Fibroblast of the aortic adventitia (primary cell): ENCODE results near the gene RASIP1. TPM values are rescaled to one million over a fixed set of nuclear protein-coding genes. Genes with fewer than 3 reads are reported as not detected.
"Not testable (repeated sequence)": the region's sequence is repeated elsewhere in the genome, so short reads cannot be mapped to it uniquely, and the experiment has no call there.

ENCODE experiments used
- DNase-seq: peaks from one replicate; pipeline ENCODE4 v3.0.0-alpha.2; 2010; ENCODE audit warnings: low read depth
- H3K4me3 ChIP-seq: 2 replicates; pipeline ENCODE4 v1.5.1; 2011; ENCODE audit warnings: low read depth, mild to moderate bottlenecking, control low read depth, low read length, moderate library complexity
- total RNA-seq: library from RNA; depleted of rRNA; stranded (reverse); fragments of >200 nt; gene quantifications from 2 replicates; pipeline ENCODE4 v1.2.3, GENCODE V29; 2012; ENCODE audit warnings: low replicate concordance
- TF ChIP-seq, protein P1 (sequence below): IDR thresholded peaks from 2 replicates; pipeline ENCODE4 v1.5.1; 2011; ENCODE audit warnings: mild to moderate bottlenecking, low read length, control low read depth, inconsistent platforms; ENCODE audit not compliant: insufficient read depth

Gene RASIP1, protein sequence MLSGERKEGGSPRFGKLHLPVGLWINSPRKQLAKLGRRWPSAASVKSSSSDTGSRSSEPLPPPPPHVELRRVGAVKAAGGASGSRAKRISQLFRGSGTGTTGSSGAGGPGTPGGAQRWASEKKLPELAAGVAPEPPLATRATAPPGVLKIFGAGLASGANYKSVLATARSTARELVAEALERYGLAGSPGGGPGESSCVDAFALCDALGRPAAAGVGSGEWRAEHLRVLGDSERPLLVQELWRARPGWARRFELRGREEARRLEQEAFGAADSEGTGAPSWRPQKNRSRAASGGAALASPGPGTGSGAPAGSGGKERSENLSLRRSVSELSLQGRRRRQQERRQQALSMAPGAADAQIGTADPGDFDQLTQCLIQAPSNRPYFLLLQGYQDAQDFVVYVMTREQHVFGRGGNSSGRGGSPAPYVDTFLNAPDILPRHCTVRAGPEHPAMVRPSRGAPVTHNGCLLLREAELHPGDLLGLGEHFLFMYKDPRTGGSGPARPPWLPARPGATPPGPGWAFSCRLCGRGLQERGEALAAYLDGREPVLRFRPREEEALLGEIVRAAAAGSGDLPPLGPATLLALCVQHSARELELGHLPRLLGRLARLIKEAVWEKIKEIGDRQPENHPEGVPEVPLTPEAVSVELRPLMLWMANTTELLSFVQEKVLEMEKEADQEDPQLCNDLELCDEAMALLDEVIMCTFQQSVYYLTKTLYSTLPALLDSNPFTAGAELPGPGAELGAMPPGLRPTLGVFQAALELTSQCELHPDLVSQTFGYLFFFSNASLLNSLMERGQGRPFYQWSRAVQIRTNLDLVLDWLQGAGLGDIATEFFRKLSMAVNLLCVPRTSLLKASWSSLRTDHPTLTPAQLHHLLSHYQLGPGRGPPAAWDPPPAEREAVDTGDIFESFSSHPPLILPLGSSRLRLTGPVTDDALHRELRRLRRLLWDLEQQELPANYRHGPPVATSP
- 0.16 and 0.45 TPM in 2 replicates for total RNA-seq

DNA sequence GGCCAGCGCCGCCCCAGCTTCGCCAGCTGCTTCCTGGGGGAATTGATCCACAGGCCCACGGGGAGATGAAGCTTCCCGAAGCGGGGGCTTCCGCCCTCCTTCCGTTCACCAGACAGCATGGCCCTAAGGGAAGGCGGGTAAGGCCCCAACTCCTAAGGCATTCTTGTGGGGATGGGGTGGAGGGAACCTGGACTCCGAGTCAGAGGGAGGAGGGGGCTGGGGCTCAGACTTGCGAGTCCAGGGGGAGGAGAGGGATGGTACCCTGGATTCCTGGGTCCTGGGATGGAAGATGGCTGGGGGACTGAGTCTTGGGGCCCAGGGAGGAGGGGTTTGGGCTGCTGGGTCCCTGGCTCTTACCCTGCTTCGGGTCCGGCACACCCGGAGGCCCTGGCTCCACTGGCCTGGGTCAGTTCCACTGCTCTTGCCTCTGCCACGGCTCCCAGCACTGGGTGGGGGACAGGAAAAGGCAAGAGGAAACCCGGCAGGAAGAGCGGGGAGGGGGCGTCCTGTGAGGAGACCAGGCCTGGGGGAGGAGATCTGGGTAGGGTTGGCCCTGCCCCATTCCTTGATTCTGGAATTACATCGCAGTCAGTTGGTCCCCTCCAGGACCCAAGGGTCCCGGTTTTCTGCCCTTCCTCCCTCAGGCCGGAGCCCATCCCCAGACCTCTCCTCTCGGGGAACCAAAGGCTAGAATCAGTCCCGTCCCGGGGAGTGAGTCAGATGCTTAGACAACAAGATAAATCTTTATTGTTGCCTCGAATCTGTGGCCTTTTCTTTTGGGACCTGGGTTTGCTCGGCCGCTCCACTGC lies at the start of gene RASIP1:
Gene RASIP1, minus strand, starts transcription at position 447 of the 809 bp plus-strand sequence. Its CDS starts 328 bp downstream, at position 119.
- no peak for DNase-seq
- no peak within 1 kb of the TSS for H3K4me3 ChIP-seq
- TF ChIP-seq, protein P1, sequence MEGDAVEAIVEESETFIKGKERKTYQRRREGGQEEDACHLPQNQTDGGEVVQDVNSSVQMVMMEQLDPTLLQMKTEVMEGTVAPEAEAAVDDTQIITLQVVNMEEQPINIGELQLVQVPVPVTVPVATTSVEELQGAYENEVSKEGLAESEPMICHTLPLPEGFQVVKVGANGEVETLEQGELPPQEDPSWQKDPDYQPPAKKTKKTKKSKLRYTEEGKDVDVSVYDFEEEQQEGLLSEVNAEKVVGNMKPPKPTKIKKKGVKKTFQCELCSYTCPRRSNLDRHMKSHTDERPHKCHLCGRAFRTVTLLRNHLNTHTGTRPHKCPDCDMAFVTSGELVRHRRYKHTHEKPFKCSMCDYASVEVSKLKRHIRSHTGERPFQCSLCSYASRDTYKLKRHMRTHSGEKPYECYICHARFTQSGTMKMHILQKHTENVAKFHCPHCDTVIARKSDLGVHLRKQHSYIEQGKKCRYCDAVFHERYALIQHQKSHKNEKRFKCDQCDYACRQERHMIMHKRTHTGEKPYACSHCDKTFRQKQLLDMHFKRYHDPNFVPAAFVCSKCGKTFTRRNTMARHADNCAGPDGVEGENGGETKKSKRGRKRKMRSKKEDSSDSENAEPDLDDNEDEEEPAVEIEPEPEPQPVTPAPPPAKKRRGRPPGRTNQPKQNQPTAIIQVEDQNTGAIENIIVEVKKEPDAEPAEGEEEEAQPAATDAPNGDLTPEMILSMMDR, result no peak

DNA sequence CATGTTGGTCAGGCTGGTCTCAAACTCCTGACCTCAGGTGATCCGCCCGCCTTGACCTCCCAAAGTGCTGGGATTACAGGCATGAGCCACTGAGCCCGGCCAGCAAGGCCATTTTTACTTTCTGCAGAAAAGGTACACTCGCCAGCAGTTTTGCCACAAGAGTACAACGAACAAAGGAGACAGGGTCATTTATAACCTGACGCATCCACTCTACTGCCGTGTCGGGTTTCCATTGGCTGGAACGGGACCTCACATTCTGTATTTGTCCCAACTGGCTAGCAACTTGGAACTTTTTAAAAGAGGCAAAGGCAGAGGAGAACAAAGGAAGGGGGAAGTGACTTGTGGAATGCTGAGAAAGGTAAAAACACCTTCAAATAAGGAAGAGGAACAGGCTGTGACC lies 46.9 kb upstream of the RASIP1 start:
- DNase-seq, H3K4me3 ChIP-seq: not testable (repeated sequence)

DNA sequence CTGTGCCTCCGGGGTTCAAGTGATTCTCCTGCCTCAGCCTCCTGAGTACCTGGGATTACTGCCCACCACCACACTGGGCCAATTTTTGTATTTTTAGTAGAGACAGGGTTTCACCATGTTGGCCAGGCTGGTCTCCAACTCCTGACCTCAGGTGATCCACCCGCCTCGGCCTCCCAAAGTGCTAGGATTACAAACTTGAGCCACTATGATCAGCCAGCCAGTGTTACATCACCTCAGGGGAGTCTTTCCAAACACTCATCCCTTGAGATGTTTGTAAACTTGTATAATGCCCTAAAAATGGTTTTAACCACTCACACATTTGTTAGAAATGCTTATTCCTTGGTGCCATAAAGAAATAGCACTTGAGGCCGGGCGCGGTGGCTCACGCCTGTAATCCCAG lies 46.0 kb upstream of the RASIP1 start:
- DNase-seq, H3K4me3 ChIP-seq: not testable (repeated sequence)

DNA sequence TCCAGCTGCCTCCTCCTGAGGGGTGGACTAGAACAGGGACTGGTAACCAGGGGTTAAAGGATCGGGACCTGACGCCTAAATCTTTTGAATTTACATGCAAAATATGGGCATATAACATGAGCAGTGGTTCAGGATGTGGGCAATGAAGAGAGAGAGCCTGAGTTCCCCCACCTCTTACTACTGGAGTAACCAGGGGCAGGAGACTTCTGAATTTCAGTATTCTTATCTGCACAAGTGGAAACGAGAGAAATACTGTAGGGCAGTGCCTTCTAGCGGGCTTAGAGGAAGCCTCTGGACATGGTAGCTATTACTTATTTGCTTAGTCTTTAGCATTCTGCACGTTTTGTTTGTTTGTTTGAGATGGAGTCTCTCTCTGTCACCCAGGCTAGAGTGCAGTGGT lies 44.1 kb upstream of the RASIP1 start:
- TF ChIP-seq, protein P1, result peak; percentile 31
- H3K4me3 ChIP-seq, result no peak overlapping the region
- DNase-seq, result peak; percentile 37

DNA sequence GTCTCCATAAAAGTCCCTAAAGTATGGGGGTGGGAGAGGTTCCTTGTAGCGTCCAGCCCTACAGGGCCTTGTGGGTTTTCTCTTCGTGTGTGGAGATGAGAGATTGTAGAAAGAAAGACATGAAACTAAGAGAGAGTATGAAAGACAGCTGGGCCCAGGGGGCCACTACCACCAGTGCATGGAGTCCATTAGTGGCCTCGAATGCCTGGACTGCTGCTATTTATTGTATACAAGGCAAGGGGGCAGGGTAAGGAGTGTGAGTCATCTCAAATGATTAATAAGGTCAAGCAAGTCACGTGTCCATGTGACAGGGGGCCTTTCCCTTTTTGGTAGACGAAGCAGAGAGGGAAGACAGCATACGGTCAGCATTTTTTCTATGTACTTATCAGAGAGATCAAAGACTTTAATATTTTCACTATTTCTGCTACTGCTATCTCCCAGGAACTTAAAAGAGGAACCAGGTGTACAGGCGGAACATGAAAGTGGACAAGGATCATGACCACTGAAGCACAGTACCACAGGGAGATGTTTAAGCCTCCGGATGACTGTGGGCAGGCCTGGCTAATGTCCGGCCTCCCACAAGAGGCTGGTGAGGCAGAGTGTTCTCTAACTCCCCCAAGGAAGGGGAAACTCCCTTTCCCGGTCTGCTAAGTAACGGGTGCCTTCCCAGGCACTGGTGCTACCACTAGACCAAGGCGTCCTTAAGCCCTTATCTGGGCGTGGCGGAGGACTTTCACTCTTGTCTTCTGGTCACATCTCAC lies 40.4 kb upstream of the RASIP1 start:
- TF ChIP-seq, protein P1, result no peak
- no peak overlapping the region for H3K4me3 ChIP-seq
- peak; percentile 45 for DNase-seq

DNA sequence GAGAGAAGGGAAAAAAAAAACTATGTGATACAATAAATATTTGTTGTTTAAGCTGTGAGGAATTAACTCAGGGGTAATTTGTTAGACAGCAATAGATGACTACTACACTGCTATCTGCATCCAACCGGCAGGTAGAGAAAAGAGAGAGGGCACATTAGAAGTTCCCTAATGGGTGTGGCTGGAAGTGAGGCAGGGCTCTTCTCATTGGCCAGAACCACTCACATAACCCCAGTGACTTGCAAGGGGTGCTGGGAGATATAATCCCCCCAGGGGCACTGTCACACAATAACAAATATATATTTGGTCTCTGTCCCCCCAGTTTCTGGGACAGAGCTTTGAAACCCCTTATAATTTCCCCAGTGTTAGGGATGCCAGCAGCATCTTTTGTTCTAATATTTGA lies 39.2 kb upstream of the RASIP1 start:
- H3K4me3 ChIP-seq, result no peak overlapping the region
- DNase-seq, result no peak
- TF ChIP-seq, protein P1, result no peak

DNA sequence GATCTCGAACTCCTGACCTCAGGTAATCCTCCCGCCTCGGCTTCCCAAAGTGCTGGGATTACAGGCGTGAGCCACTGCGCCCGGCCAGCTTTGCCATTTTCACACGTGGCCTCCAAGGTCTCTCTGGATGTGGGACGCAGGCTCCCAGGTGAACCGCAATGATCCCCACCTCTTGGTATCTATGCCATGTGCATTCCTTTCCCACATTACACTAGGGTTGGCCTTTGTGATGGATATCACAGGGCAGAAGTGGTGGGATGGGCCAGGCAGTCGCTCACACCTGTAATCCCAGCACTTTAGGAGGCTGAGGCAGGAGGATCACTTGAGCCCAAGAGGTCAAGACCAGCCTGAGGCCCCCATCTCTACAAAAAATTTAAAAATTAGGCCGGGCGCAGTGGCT lies 37.3 kb upstream of the RASIP1 start:
- TF ChIP-seq, protein P1, result no peak
- no peak for DNase-seq
- H3K4me3 ChIP-seq, result no peak overlapping the region
